Stimulated activated memory B cell treated with anti-CD40 and anti-IgM and Interleukin-4, amounts not matched to agents 10 μg/mL and 1 μg/mL and 100 μg/mL, for 72 hours (primary cell): Measurements from ENCODE around the gene JAK3.
"Not testable (repeated sequence)": the region's sequence is repeated elsewhere in the genome, so short reads cannot be mapped to it uniquely, and the experiment has no call there.

Experiments
- ATAC-seq: fragments of 150-1000 bp; cut with Tn5 transposase; 2 replicates; pipeline ENCODE4 v1.10.0; 2021
- H3K27ac Mint-ChIP-seq: one replicate; pipeline ENCODE4 v1.8.0; 2022; ENCODE audit warnings: mild to moderate bottlenecking, mixed read lengths
- H3K27me3 Mint-ChIP-seq: one replicate; pipeline ENCODE4 v1.8.0; 2022; ENCODE audit warnings: mixed read lengths
- H3K36me3 Mint-ChIP-seq: one replicate; pipeline ENCODE4 v1.8.0; 2022; ENCODE audit warnings: mixed read lengths
- H3K4me1 Mint-ChIP-seq: one replicate; pipeline ENCODE4 v1.8.0; 2022; ENCODE audit warnings: mixed read lengths
- H3K4me3 Mint-ChIP-seq: one replicate; pipeline ENCODE4 v1.8.0; 2022; ENCODE audit warnings: mild to moderate bottlenecking, moderate library complexity, mixed read lengths
- H3K9me3 Mint-ChIP-seq: one replicate; pipeline ENCODE4 v1.8.0; 2022; ENCODE audit warnings: mixed read lengths

Gene JAK3

GRCh38 chr19:17806945-17807344 lies 40.8 kb downstream of the JAK3 start:
- H3K27ac Mint-ChIP-seq = no peak overlapping the region
- peaks cover 35% of the 10 kb centered on the region for H3K27me3 Mint-ChIP-seq
- no peak overlapping the region for H3K4me3 Mint-ChIP-seq
- no peaks in the 10 kb centered on the region for H3K9me3 Mint-ChIP-seq
- H3K4me1 Mint-ChIP-seq = peaks cover 28% of the 10 kb centered on the region
- no peak for ATAC-seq
- H3K36me3 Mint-ChIP-seq = no peaks in the 10 kb centered on the region

DNA sequence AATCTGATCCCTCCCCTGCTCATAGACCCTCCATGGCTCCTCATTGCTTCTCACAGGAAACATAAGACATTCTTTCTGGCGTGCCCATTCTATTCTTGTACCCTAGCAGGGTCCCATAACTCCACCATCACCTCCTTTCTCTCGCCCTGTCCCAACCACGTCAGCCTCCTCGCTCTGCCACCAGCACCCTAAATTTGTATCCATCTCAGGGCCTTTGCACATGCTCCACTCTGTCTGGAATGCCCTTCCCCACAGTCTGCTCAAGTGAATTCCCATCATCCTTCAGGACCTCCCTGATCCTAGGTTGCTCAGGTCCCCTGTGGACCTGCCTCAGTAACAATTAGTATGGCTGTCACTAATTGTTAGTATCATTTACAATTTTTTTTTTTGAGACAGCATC lies 42.4 kb downstream of the JAK3 start:
- no peaks in the 10 kb centered on the region for H3K9me3 Mint-ChIP-seq
- no peaks in the 10 kb centered on the region for H3K36me3 Mint-ChIP-seq
- H3K27ac Mint-ChIP-seq = no peak overlapping the region
- no peak for ATAC-seq
- H3K27me3 Mint-ChIP-seq = peaks cover 31% of the 10 kb centered on the region
- H3K4me3 Mint-ChIP-seq = no peak overlapping the region
- peaks cover 28% of the 10 kb centered on the region for H3K4me1 Mint-ChIP-seq

DNA sequence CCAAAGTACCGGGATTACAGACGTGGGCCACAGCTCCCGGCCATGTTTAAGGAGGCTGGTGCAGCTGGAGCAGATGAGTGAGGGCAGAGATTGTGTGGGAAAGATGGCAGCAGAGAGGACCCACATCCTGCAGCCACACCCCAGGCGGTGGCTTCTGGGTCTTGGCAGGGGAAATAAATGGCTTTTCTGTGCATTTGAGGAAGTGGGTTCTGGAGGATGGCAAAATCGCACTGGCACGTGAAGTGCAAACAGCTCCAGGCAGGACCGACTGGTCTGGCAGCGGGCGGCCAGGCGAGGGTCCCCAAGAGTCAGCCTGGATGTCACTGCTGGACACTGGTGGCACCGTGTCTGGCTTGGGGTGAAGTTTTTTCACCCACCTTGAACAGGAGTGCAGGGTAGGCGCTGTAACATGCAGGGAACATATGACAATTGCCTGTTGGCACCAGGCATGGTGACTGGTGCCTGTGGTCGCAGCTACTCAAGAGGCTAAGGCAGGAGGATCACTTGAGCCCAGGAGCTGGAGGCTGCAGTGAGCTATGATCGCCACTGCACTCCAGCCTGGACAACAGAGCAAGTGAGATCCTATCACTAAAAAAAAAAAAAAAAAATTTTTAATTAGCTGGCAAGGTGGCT lies 44.4 kb downstream of the JAK3 start:
- Mint-ChIP-seq H3K4me3 (peak overlapping the region; percentile 12), H3K36me3 (no peaks in the 10 kb centered on the region), H3K4me1 (peaks cover 26% of the 10 kb centered on the region), H3K27me3 (peaks cover 22% of the 10 kb centered on the region), H3K27ac (peak overlapping the region; percentile 48), H3K9me3 (no peaks in the 10 kb centered on the region)
- peak; percentile 65 for ATAC-seq

- H3K4me1 Mint-ChIP-seq = peaks cover 17% of the 10 kb centered on the region
These were observed 45.5 kb downstream of the JAK3 start for GRCh38 chr19:17802137-17802858.

DNA sequence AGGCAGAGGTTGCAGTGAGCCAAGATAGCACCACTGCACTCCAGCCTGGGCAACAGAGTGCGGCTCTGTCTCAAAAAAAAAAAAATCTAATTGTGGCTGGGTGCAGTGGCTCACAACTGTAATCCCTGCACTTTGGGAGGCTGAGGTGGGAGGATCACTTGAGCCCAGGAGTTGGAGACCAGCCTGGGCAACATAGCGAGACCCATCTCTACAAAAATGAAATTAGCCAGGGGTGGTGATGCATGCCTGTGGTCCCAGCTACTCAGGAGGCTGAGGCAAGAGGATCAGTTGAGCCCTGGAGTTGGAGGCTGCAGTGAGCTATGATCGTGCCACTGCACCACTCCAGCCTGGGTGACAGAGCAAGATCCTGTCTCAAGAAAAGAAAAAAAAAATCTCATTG lies 49.2 kb downstream of the JAK3 start:
- not testable (repeated sequence) for H3K36me3 Mint-ChIP-seq

More at GRCh38 chr19:17802137-17802858, 45.5 kb downstream of the JAK3 start:
- Mint-ChIP-seq H3K4me3 (no peak overlapping the region), H3K27ac (no peak overlapping the region), H3K9me3 (no peaks in the 10 kb centered on the region), H3K27me3 (peaks cover 12% of the 10 kb centered on the region), H3K36me3 (no peaks in the 10 kb centered on the region)
- no peak for ATAC-seq

GRCh38 chr19:17797424-17798201 lies 50.2 kb downstream of the JAK3 start:
- ATAC-seq = no peak
- no peaks in the 10 kb centered on the region for H3K9me3 Mint-ChIP-seq
- H3K36me3 Mint-ChIP-seq = no peaks in the 10 kb centered on the region
- peaks cover 26% of the 10 kb centered on the region for H3K4me1 Mint-ChIP-seq
- no peak overlapping the region for H3K27ac Mint-ChIP-seq
- peaks cover 26% of the 10 kb centered on the region for H3K27me3 Mint-ChIP-seq
- H3K4me3 Mint-ChIP-seq = no peak overlapping the region

More for the DNA sequence above, 49.2 kb downstream of the JAK3 start:
- Mint-ChIP-seq H3K4me1 (peaks cover 34% of the 10 kb centered on the region), H3K27me3 (peaks cover 23% of the 10 kb centered on the region)
- not testable (repeated sequence) for H3K9me3 Mint-ChIP-seq, H3K4me3 Mint-ChIP-seq, H3K27ac Mint-ChIP-seq, ATAC-seq

DNA sequence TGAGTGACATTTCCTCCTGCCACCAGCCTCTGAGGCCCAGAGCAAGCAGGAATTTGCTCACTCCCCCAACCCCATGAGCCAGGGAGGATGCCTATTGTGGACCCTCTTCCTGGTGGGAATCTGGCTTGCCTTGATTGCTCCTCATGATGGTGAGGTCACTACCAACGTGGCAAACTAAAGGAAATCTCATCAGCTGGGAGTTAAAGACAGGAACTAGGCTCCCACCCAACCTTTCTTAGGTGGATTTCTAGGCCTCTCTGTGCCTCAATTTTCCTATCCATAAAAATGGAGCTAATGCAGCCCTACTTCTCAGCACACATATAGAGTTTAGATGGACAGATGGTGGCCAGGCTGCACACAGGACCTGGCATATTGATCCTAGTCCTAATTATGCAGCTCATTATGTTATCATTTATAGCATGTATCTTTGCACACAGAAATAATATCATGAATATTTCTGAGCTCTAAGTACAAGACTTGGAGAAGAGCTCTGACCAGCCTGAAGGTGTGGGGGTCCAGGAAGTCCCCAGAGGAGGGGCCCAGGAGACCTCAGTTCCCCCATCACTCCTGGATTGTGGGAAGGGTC lies 50.9 kb downstream of the JAK3 start:
- H3K27ac Mint-ChIP-seq = no peak overlapping the region
- no peak for ATAC-seq
- no peak overlapping the region for H3K4me3 Mint-ChIP-seq
- peaks cover 26% of the 10 kb centered on the region for H3K27me3 Mint-ChIP-seq
- H3K36me3 Mint-ChIP-seq = no peaks in the 10 kb centered on the region
- H3K9me3 Mint-ChIP-seq = no peaks in the 10 kb centered on the region
- H3K4me1 Mint-ChIP-seq = peaks cover 22% of the 10 kb centered on the region

DNA sequence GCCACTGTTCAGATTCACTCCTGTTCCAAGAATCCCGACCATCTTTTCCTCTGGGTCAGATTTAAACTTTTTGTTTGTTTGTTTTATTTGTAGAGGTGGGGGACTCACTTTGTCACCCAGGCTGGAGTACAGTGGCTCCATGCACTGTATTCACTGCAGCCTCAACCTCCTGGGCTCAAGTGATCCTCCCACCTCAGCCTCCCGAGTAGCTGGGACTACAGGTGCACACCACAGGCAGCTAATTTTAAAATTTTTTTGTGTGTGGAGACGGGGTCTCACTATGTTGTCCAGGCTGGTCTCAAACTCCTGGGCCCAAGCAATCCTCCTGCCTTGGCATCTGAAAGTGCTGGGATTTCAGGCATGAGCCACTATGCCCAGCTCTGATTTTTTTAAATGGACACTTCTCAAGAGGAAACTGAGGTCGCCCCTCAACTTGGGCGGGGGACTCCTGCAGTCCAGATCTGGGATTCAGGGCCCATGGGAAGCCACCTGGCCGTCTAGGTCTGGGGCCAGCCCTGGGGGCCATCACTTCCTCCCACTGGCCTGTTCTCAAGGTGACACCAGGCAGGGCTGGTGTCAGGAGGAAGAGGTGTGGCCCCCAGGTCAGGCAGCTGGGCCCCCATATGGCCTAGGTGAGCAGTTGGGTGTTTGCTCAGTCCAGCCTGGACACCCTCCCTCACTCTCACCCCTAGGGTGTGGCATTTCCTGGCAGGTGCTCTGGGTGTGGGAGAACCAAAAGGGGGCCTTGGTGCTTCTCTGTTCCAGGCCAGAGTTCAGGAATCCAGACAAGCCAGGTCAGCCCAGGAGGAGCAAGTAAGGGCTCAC lies 51.6 kb downstream of the JAK3 start:
- no peak overlapping the region for H3K27ac Mint-ChIP-seq
- H3K9me3 Mint-ChIP-seq = no peaks in the 10 kb centered on the region
- H3K4me1 Mint-ChIP-seq = peaks cover 29% of the 10 kb centered on the region
- H3K36me3 Mint-ChIP-seq = no peaks in the 10 kb centered on the region
- no peak overlapping the region for H3K4me3 Mint-ChIP-seq
- no peak for ATAC-seq
- H3K27me3 Mint-ChIP-seq = peaks cover 26% of the 10 kb centered on the region

DNA sequence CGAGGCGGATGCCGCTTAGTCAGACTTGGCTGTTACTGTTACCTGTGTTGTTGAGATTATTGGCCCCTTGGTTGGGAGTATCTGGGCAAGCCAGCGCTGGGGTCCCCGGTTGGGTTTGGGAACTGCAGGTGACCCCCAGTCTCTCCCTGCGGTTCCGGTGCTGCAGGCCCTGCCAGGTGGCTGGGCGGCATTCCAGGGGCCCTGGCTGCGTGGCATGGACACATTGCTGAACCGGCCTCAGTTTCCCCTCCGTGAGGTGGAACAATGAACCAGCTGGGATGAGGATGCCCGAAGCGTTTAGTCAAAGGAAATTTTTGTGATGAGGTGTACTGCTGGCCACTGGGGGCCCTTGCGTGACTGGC lies 52.3 kb downstream of the JAK3 start:
- peaks cover 35% of the 10 kb centered on the region for H3K4me1 Mint-ChIP-seq
- H3K9me3 Mint-ChIP-seq = no peaks in the 10 kb centered on the region
- H3K27ac Mint-ChIP-seq = no peak overlapping the region
- ATAC-seq = no peak
- H3K4me3 Mint-ChIP-seq = no peak overlapping the region
- peaks cover 26% of the 10 kb centered on the region for H3K27me3 Mint-ChIP-seq
- H3K36me3 Mint-ChIP-seq = no peaks in the 10 kb centered on the region

DNA sequence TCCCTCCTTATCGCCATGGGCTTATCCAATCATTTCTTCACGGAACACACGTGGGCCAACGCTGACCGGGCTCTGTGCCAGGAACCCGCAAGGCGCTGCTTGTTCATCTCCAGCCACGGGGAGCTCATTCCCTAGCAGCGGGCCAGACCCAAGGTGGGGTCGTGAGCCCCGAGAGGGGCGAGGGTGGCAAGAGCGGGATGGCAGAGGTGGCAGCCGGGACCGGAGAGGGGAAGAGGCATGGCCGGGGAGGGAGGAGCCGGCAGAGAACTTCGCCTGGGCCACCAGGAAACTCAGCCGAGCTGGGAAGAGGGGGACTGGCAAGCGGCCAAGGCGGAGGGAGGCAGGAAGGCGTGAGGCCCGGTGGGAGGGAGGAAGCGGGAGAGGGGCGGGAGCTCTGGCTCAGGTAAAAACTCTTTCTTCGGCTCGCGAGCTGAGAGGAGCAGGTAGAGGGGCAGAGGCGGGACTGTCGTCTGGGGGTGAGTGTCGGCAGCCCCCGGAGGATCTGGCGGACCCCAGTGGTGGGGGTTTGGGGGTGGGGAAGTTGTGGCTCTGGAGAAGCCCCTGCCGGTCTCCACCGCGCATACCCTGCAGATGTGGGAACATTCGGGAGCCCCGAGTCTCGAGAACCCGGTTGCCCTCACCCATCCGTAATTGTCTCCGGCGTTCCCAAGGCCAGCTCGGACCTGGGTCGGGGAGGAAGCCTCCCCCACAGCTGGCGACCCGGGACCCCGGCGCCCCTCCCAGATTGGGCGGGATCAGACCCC lies 52.9 kb downstream of the JAK3 start, which contains the start of gene B3GNT3:
Gene B3GNT3 (plus strand): TSS at position 408 of the 764 bp plus-strand sequence. CDS start 12,670 bp downstream, outside the sequence.
- Mint-ChIP-seq H3K36me3 (no peaks in the 10 kb centered on the region), H3K27me3 (peaks cover 26% of the 10 kb centered on the region), H3K4me1 (peaks cover 40% of the 10 kb centered on the region), H3K9me3 (no peaks in the 10 kb centered on the region), H3K27ac (no peak within 1 kb of the TSS), H3K4me3 (peak within 1 kb of the TSS; percentile 16)
- ATAC-seq = no peak

- no peak for ATAC-seq
- H3K4me1 Mint-ChIP-seq = peaks cover 44% of the 10 kb centered on the region
- H3K27me3 Mint-ChIP-seq = peaks cover 26% of the 10 kb centered on the region
- H3K36me3 Mint-ChIP-seq = peaks cover 1% of the 10 kb centered on the region
- H3K4me3 Mint-ChIP-seq = no peak overlapping the region
- H3K27ac Mint-ChIP-seq = no peak overlapping the region
- H3K9me3 Mint-ChIP-seq = no peaks in the 10 kb centered on the region
These were observed 53.4 kb downstream of the JAK3 start for GRCh38 chr19:17794412-17794730.

DNA sequence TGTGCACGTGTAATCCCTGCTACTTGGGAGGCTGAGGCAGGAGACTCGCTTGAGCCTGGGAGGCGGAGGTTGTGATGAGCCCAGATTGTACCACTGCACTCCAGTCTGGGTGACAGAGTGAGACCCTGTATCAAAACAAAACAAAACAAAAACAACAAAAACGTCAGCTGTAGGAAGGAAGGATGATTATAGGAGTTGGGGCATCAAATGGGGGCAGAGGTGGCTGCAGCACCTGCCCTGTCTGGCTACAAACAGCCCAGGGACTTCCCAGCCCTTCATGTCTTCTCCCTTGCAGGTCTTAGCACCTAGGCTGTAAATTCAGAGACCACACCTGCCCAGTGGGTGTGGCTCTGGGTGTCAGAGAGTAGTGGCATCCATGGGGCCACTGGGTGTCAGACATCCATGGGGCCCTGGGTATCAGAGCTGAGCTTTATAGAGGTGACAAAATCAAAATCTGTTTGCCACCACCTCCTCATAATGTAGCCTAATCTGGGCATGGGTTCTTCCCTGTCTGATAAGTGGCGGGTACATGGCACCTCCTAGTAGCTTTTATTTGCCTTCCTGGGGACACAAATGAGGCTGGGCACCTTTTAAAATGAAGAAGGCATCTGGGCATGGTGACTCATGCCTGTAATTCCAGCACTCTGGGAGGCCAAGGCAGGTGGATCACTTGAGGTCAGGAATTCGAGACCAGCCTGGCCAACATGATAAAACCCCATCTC lies 57.6 kb downstream of the JAK3 start:
- Mint-ChIP-seq H3K9me3 (no peaks in the 10 kb centered on the region), H3K27me3 (peaks cover 19% of the 10 kb centered on the region), H3K4me3 (no peak overlapping the region), H3K27ac (no peak overlapping the region), H3K4me1 (peaks cover 40% of the 10 kb centered on the region), H3K36me3 (peaks cover 20% of the 10 kb centered on the region)
- ATAC-seq = no peak

DNA sequence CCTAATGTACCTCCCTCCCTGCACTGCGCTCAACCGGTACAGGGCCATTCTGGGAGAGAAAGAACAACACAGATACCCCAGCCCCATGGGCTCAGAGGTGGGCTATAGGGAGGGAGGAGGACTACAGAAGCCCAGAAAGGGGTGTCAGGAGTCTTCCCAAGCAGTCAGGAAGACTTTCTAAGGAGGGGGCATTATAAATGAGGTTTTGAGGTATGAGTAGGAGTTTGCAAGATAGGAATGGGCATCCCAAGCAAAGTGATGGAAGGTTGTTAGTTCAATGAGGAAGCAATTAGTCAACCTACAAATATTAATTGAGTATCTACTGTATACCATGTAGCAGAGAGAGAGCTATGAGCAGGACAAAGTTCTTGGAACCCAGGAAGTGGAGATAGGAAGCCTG lies 59.1 kb downstream of the JAK3 start:
- Mint-ChIP-seq H3K4me1 (peaks cover 39% of the 10 kb centered on the region), H3K27me3 (peaks cover 3% of the 10 kb centered on the region), H3K27ac (no peak overlapping the region), H3K9me3 (no peaks in the 10 kb centered on the region), H3K36me3 (peaks cover 32% of the 10 kb centered on the region), H3K4me3 (no peak overlapping the region)
- ATAC-seq = no peak
